IMR-90 (cell line): ENCODE data around the gene TRAPPC3. TPM values are rescaled to one million over a fixed set of nuclear protein-coding genes. Genes with fewer than 3 reads are reported as not detected.

Experiments used
- ATAC-seq: fragments of 200-7000 bp; cut with Tn5 transposase; 2 replicates; pipeline ENCODE4 v1.9.1; 2020; ENCODE audit warnings: low read depth, mild to moderate bottlenecking, moderate library complexity
- BruUV-seq: library from RNA; stranded (reverse); fragments of 400-500 nt; replicated peaks from 2 replicates; lab custom pipeline; 2021; lab: Mats Ljungman, UMichigan
- CTCF ChIA-PET: fragments of 300-600 bp; formaldehyde crosslinking; extraction: SDS; loops from one replicate; lab custom pipeline; 2021; ENCODE audit warnings: antibody characterized with exemption; lab: Yijun Ruan, JAX
- POLR2A ChIA-PET: fragments of 300-600 bp; sonication (Branson Sonifier 250); formaldehyde crosslinking; loops from one replicate; lab custom pipeline; 2022; ENCODE audit warnings: antibody characterized with exemption; ENCODE audit not compliant: unreplicated experiment; lab: Charles Lee
- DNase-seq: peaks from one replicate; pipeline ENCODE4 v3.0.0; 2013
- H2AFZ ChIP-seq: replicated peaks from 2 replicates; pipeline ENCODE3; 2013; ENCODE audit warnings: low read length, mild to moderate bottlenecking; ENCODE audit not compliant: poor library complexity
- H2AK5ac ChIP-seq: 2 replicates; pipeline ENCODE4 v1.6.1; 2013; ENCODE audit warnings: low read depth, low read length, inconsistent platforms
- H2AK9ac ChIP-seq: replicated peaks from 2 replicates; pipeline ENCODE3; 2013; ENCODE audit warnings: mild to moderate bottlenecking, low read depth, low read length, moderate library complexity; ENCODE audit not compliant: poor library complexity
- H2BK120ac ChIP-seq: 2 replicates; pipeline ENCODE4 v1.6.1; 2013; ENCODE audit warnings: low read depth, low read length, inconsistent platforms
- H2BK15ac ChIP-seq: 3 replicates; pipeline ENCODE4 v1.6.1; 2013; ENCODE audit warnings: low read depth, low read length, inconsistent platforms
- H2BK20ac ChIP-seq: 2 replicates; pipeline ENCODE4 v1.6.1; 2013; ENCODE audit warnings: low read depth, mild to moderate bottlenecking, inconsistent platforms, low read length, moderate library complexity
- H2BK5ac ChIP-seq: 2 replicates; pipeline ENCODE4 v1.6.1; 2013; ENCODE audit warnings: mild to moderate bottlenecking, low read depth, low read length, inconsistent platforms; ENCODE audit not compliant: poor library complexity, severe bottlenecking
- H3K14ac ChIP-seq: replicated peaks from 2 replicates; pipeline ENCODE4 v1.6.1; 2013; ENCODE audit warnings: low read depth, low read length, inconsistent platforms
- H3K18ac ChIP-seq: 2 replicates; pipeline ENCODE4 v1.6.1; 2013; ENCODE audit warnings: low read depth, low read length, control low read depth
- H3K23ac ChIP-seq: 2 replicates; pipeline ENCODE4 v1.6.1; 2013; ENCODE audit warnings: low read depth, low read length, inconsistent platforms
- H3K27ac ChIP-seq: 2 replicates; pipeline ENCODE4 v1.5.1; 2013; ENCODE audit warnings: mild to moderate bottlenecking, control low read depth, low read length; ENCODE audit not compliant: insufficient read depth
- H3K27me3 ChIP-seq: 2 replicates; pipeline ENCODE4 v1.6.1; 2013; ENCODE audit warnings: low read length; ENCODE audit not compliant: control insufficient read depth, insufficient read depth
- H3K36me3 ChIP-seq: 2 replicates; pipeline ENCODE4 v1.6.1; 2013; ENCODE audit warnings: low read length, mixed read lengths; ENCODE audit not compliant: control insufficient read depth, insufficient read depth
- H3K4ac ChIP-seq: 2 replicates; pipeline ENCODE4 v1.6.1; 2013; ENCODE audit warnings: low read depth, low read length, inconsistent platforms
- H3K4me1 ChIP-seq: 2 replicates; pipeline ENCODE4 v1.6.1; 2013; ENCODE audit warnings: low read length, mixed read lengths; ENCODE audit not compliant: control insufficient read depth, insufficient read depth
- H3K4me2 ChIP-seq: 2 replicates; pipeline ENCODE4 v1.6.1; 2013; ENCODE audit warnings: low read depth, mild to moderate bottlenecking, control low read depth, low read length, moderate library complexity
- H3K4me3 ChIP-seq: 2 replicates; pipeline ENCODE4 v1.5.1; 2013; ENCODE audit warnings: low read depth, mild to moderate bottlenecking, control low read depth, low read length, moderate library complexity; ENCODE audit not compliant: insufficient read depth
- H3K56ac ChIP-seq: 2 replicates; pipeline ENCODE4 v1.6.1; 2013; ENCODE audit warnings: low read length, inconsistent platforms; ENCODE audit not compliant: insufficient read depth; ENCODE audit errors: extremely low read depth
- H3K79me1 ChIP-seq, 2 experiments: 2 replicates each; pipeline ENCODE4 v1.6.1; 2013; ENCODE audit warnings: low read length in 2 of 2, inconsistent platforms in 1 of 2, low read depth in 1 of 2
- H3K9ac ChIP-seq: 2 replicates; pipeline ENCODE4 v1.6.1; 2013; ENCODE audit warnings: low read depth, low read length, control low read depth
- H3K9me1 ChIP-seq: 2 replicates; pipeline ENCODE4 v1.6.1; 2013; ENCODE audit warnings: low read length, inconsistent platforms; ENCODE audit not compliant: insufficient read depth
- H3K9me3 ChIP-seq: 2 replicates; pipeline ENCODE4 v1.6.1; 2013; ENCODE audit warnings: low read length; ENCODE audit not compliant: control insufficient read depth, insufficient read depth
- H4K20me1 ChIP-seq: 2 replicates; pipeline ENCODE4 v1.6.1; 2013; ENCODE audit warnings: low read length, inconsistent platforms; ENCODE audit not compliant: insufficient read depth
- H4K5ac ChIP-seq: 2 replicates; pipeline ENCODE4 v1.6.1; 2013; ENCODE audit warnings: mild to moderate bottlenecking, low read depth, low read length, control low read depth
- H4K8ac ChIP-seq, 2 experiments: 2 replicates each; pipeline ENCODE4 v1.6.1; 2013; ENCODE audit warnings: low read depth in 2 of 2, low read length in 2 of 2, control low read depth in 1 of 2, inconsistent platforms in 1 of 2
- H4K91ac ChIP-seq: 2 replicates; pipeline ENCODE4 v1.6.1; 2013; ENCODE audit warnings: low read depth, low read length, inconsistent platforms; ENCODE audit not compliant: insufficient read depth
- BHLHE40 ChIP-seq: fragments of 150-350 bp; IDR thresholded peaks from 2 replicates; pipeline ENCODE4 v1.6.1; 2016; ENCODE audit warnings: mild to moderate bottlenecking, low read depth, low read length
- CHD1 ChIP-seq: IDR thresholded peaks from 2 replicates; pipeline ENCODE4 v1.6.1; 2012; ENCODE audit warnings: low read depth, low read length, improper control_type of control experiment
- MXI1 ChIP-seq: IDR thresholded peaks from 2 replicates; pipeline ENCODE4 v1.6.1; 2012; ENCODE audit warnings: low read depth, mild to moderate bottlenecking, low read length, moderate library complexity, borderline replicate concordance
- NFE2L2 ChIP-seq: fragments of 150-350 bp; IDR thresholded peaks from 2 replicates; pipeline ENCODE4 v1.6.1; 2016; ENCODE audit warnings: low read depth, mild to moderate bottlenecking, low read length
- POLR2A ChIP-seq: IDR thresholded peaks from 2 replicates; pipeline ENCODE4 v1.6.1; 2012; ENCODE audit warnings: mild to moderate bottlenecking, low read depth, low read length
- RAD21 ChIP-seq: IDR thresholded peaks from 2 replicates; pipeline ENCODE4 v1.6.1; 2012; ENCODE audit warnings: low read length, improper control_type of control experiment
- RCOR1 ChIP-seq: IDR thresholded peaks from 2 replicates; pipeline ENCODE4 v1.6.1; 2012; ENCODE audit warnings: mild to moderate bottlenecking, low read length, improper control_type of control experiment; ENCODE audit not compliant: insufficient replicate concordance
- RFX5 ChIP-seq: IDR thresholded peaks from 2 replicates; pipeline ENCODE4 v1.8.0; 2012; ENCODE audit warnings: low read depth, mild to moderate bottlenecking, low read length, moderate library complexity
- SMC3 ChIP-seq: fragments of 150-350 bp; IDR thresholded peaks from 2 replicates; pipeline ENCODE4 v1.6.1; 2016; ENCODE audit warnings: low read depth, mild to moderate bottlenecking, antibody characterized with exemption, low read length, moderate library complexity
- WGBS, 2 experiments: methylation state at CpG; one replicate each; pipeline versions ENCODE4 v1.1.5 to v1.1.7; 2013; ENCODE audit warnings: missing lambda C conversion rate in 2 of 2; ENCODE audit not compliant: insufficient read length in 1 of 2; ENCODE audit errors: extremely low coverage in 2 of 2; 5-methylcytosine and 5-hydroxymethylcytosine counted together
- dilution Hi-C: fragments of 300-500 bp; cut with HindIII; formaldehyde crosslinking; loops from one replicate; pipeline ENCODE4 v1.14.3; 2018; ENCODE audit warnings: low sequenced_read_pairs; ENCODE audit not compliant: unreplicated experiment
- in situ Hi-C: fragments of 300-500 bp; cut with MboI; formaldehyde crosslinking; loops from 3 replicates; pipeline ENCODE4 v1.14.3; 2019; ENCODE audit warnings: low sequenced_read_pairs, inconsistent platforms, mixed read lengths
- intact Hi-C: fragments of 100-400 bp; cut with micrococcal nuclease; formaldehyde crosslinking; loops from 2 replicates; pipeline ENCODE4 v1.10.0; 2022
- polyA plus RNA-seq, 3 experiments: library from polyadenylated mRNA; depleted of rRNA; stranded (reverse); fragments of >200 nt; gene quantifications; 2 replicates each; pipeline ENCODE4 v1.2.3, GENCODE V29; 2012; ENCODE audit warnings: low replicate concordance in 1 of 3
- total RNA-seq: library from RNA; depleted of rRNA; stranded (reverse); fragments of >200 nt; gene quantifications from 2 replicates; pipeline ENCODE4 v1.2.3, GENCODE V29; 2012

Gene TRAPPC3
- total and polyA plus RNA-seq, 2 of the 4 experiments (the other 2 are of a cell fraction): 76.0 to 77.8 TPM

GRCh38 chr1:36164361-36164760, 15.1 kb upstream of the TRAPPC3 start:
- DNase-seq: no peak
- Histone ChIP-seq H2AK9ac (no peak overlapping the region), H2BK15ac (no peak overlapping the region), H3K36me3 (peaks cover 18% of the 10 kb centered on the region), H3K27me3 (no peaks in the 10 kb centered on the region), H4K8ac (no peak overlapping the region), H3K4me1 (peaks cover 20% of the 10 kb centered on the region), H3K4ac (no peak overlapping the region), H3K79me1 (peaks cover 5 to 58% of the 10 kb centered on the region in 2 experiments; a peak in 3 of 4 replicates), H4K5ac (no peak overlapping the region), H3K56ac (no peak overlapping the region), H4K20me1 (peaks cover 96% of the 10 kb centered on the region), H3K9me3 (no peaks in the 10 kb centered on the region), H2BK120ac (no peak overlapping the region), H3K9ac (no peak overlapping the region), H4K91ac (no peak overlapping the region), H3K18ac (no peak overlapping the region), H3K14ac (no peak overlapping the region), H3K4me2 (no peak overlapping the region), H2BK20ac (no peak overlapping the region), H2AK5ac (no peak overlapping the region), H2AFZ (no peak overlapping the region), H3K9me1 (peaks cover 25% of the 10 kb centered on the region), H3K23ac (no peak overlapping the region), H2BK5ac (no peak overlapping the region), H3K4me3 (no peak overlapping the region), H3K27ac (no peak overlapping the region)
- TF ChIP-seq RCOR1: no peak
- TF ChIP-seq RFX5: no peak
- TF ChIP-seq BHLHE40: no peak
- no peak for TF ChIP-seq POLR2A
- TF ChIP-seq RAD21: no peak
- TF ChIP-seq NFE2L2: no peak
- TF ChIP-seq SMC3: no peak
- no peak for TF ChIP-seq CHD1
- no peak for TF ChIP-seq MXI1
- dilution Hi-C loops (no loop called here), in situ Hi-C loops (no loop called here), intact Hi-C loops (no loop called here)
- CTCF ChIA-PET: no interaction called here
- WGBS, 2 experiments: no CpG with 5 or more reads among the region's 2 CpGs
- ATAC-seq: no peak
- no TSS peak for BruUV-seq
- POLR2A ChIA-PET: no interaction called here
